Neural cell (in vitro differentiated cells): ENCODE results near the gene EPHA1. TPM values are rescaled to one million over a fixed set of nuclear protein-coding genes. Genes with fewer than 3 reads are reported as not detected.
"Not testable (repeated sequence)": the region's sequence is repeated elsewhere in the genome, so short reads cannot be mapped to it uniquely, and the experiment has no call there.

ENCODE experiments used
- H2AFZ ChIP-seq: fragments of 200-600, 300-800 bp; sonication (generic), shearing (Covaris generic); 2 replicates; pipeline ENCODE4 v1.6.0; 2014; ENCODE audit warnings: low read depth, mild to moderate bottlenecking, antibody characterized with exemption, low read length, moderate library complexity
- H3F3A ChIP-seq: fragments of 200-600 bp; shearing (Covaris generic); 2 replicates; pipeline ENCODE4 v1.6.1; 2016; ENCODE audit warnings: mild to moderate bottlenecking, moderate library complexity, mixed read lengths, antibody characterized with exemption, low read length; ENCODE audit not compliant: insufficient read depth, poor library complexity, severe bottlenecking
- H3K27ac ChIP-seq: fragments of 200-600, 300-800 bp; sonication (generic), shearing (Covaris generic); 2 replicates; pipeline ENCODE4 v1.5.1; 2014; ENCODE audit warnings: mild to moderate bottlenecking, low read length, moderate library complexity
- H3K27me3 ChIP-seq: fragments of 300-800, 200-600 bp; sonication (generic), shearing (Covaris generic); 2 replicates; pipeline ENCODE4 v1.6.0; 2014; ENCODE audit warnings: mild to moderate bottlenecking, low read depth, low read length, moderate library complexity; ENCODE audit not compliant: insufficient read depth
- H3K36me3 ChIP-seq: fragments of 300-800, 200-600 bp; sonication (generic), shearing (Covaris generic); 2 replicates; pipeline ENCODE4 v1.5.1; 2014; ENCODE audit warnings: mild to moderate bottlenecking, antibody characterized with exemption, low read length, moderate library complexity; ENCODE audit not compliant: insufficient read depth
- H3K4me2 ChIP-seq: fragments of 300-800, 200-600 bp; sonication (generic), shearing (Covaris generic); 2 replicates; pipeline ENCODE4 v1.6.0; 2014; ENCODE audit warnings: mild to moderate bottlenecking, low read length
- H3K4me3 ChIP-seq: fragments of 300-800, 200-600 bp; sonication (generic), shearing (Covaris generic); 2 replicates; pipeline ENCODE4 v1.5.1; 2014; ENCODE audit warnings: mild to moderate bottlenecking, low read length, moderate library complexity
- H3K79me2 ChIP-seq: fragments of 200-600 bp; shearing (Covaris generic); replicated peaks from 2 replicates; pipeline ENCODE4 v1.6.0; 2014; ENCODE audit warnings: mild to moderate bottlenecking, low read length, moderate library complexity; ENCODE audit not compliant: insufficient read depth
- H3K9ac ChIP-seq: fragments of 300-800, 200-600 bp; sonication (generic), shearing (Covaris generic); 2 replicates; pipeline ENCODE4 v1.6.1; 2016; ENCODE audit warnings: mild to moderate bottlenecking, low read length, mixed read lengths
- H3K9me2 ChIP-seq: fragments of 200-600 bp; shearing (Covaris generic); 2 replicates; pipeline ENCODE4 v1.6.1; 2016; ENCODE audit warnings: mild to moderate bottlenecking, low read length, mixed read lengths; ENCODE audit not compliant: insufficient read depth
- H3K9me3 ChIP-seq: fragments of 200-600, 300-800 bp; sonication (generic), shearing (Covaris generic); 2 replicates; pipeline ENCODE4 v1.6.1; 2016; ENCODE audit warnings: mild to moderate bottlenecking, mixed run types, low read length, moderate library complexity, mixed read lengths
- H4K20me1 ChIP-seq: fragments of 200-600 bp; shearing (Covaris generic); 2 replicates; pipeline ENCODE4 v1.6.1; 2016; ENCODE audit warnings: mild to moderate bottlenecking, mixed run types; ENCODE audit not compliant: insufficient read depth
- EP300 ChIP-seq: fragments of 450-650 bp; conservative IDR thresholded peaks from 2 replicates; pipeline ENCODE4 v1.6.1; 2014; ENCODE audit warnings: antibody characterized with exemption, mild to moderate bottlenecking, moderate library complexity; ENCODE audit not compliant: poor library complexity, severe bottlenecking
- EZH2 ChIP-seq: fragments of 200-600, 300-800 bp; shearing (Covaris generic), sonication (generic); IDR thresholded peaks from 2 replicates; pipeline ENCODE4 v1.6.1; 2014; ENCODE audit warnings: antibody characterized with exemption, low read length, borderline replicate concordance, mild to moderate bottlenecking; ENCODE audit not compliant: insufficient read depth, poor library complexity, severe bottlenecking
- MXI1 ChIP-seq: fragments of 450-650 bp; conservative IDR thresholded peaks from 2 replicates; pipeline ENCODE4 v1.6.1; 2014; ENCODE audit warnings: antibody characterized with exemption, mild to moderate bottlenecking; ENCODE audit not compliant: poor library complexity, severe bottlenecking
- POLR2AphosphoS5 ChIP-seq: IDR thresholded peaks from 2 replicates; pipeline ENCODE4 v1.6.1; 2012
- RAD21 ChIP-seq: fragments of 450-650 bp; conservative IDR thresholded peaks from 2 replicates; pipeline ENCODE4 v1.6.1; 2014; ENCODE audit warnings: antibody characterized with exemption, mild to moderate bottlenecking, moderate library complexity
- SMC3 ChIP-seq: fragments of 450-650 bp; conservative IDR thresholded peaks from 2 replicates; pipeline ENCODE4 v1.6.1; 2014; ENCODE audit warnings: antibody characterized with exemption, mild to moderate bottlenecking, moderate library complexity; ENCODE audit not compliant: poor library complexity
- TAF1 ChIP-seq: IDR thresholded peaks from 2 replicates; pipeline ENCODE4 v1.6.1; 2012; ENCODE audit warnings: low read depth
- polyA plus RNA-seq: library from polyadenylated mRNA; depleted of rRNA; stranded (reverse); fragments of >200 nt; gene quantifications from 2 replicates; pipeline ENCODE4 v1.2.3, GENCODE V29; 2014
- TF ChIP-seq, protein P1 (sequence below): IDR thresholded peaks from 2 replicates; pipeline ENCODE4 v1.6.1; 2012; ENCODE audit warnings: borderline replicate concordance
- TF ChIP-seq, protein P2 (sequence below): fragments of 450-650 bp; IDR thresholded peaks from 2 replicates; pipeline ENCODE4 v1.5.1; 2014; ENCODE audit warnings: antibody characterized with exemption, mild to moderate bottlenecking, moderate library complexity; ENCODE audit not compliant: poor library complexity, severe bottlenecking

EPHA1 gene
- polyA plus RNA-seq, 1 donor from 2014 or later = not detected

DNA sequence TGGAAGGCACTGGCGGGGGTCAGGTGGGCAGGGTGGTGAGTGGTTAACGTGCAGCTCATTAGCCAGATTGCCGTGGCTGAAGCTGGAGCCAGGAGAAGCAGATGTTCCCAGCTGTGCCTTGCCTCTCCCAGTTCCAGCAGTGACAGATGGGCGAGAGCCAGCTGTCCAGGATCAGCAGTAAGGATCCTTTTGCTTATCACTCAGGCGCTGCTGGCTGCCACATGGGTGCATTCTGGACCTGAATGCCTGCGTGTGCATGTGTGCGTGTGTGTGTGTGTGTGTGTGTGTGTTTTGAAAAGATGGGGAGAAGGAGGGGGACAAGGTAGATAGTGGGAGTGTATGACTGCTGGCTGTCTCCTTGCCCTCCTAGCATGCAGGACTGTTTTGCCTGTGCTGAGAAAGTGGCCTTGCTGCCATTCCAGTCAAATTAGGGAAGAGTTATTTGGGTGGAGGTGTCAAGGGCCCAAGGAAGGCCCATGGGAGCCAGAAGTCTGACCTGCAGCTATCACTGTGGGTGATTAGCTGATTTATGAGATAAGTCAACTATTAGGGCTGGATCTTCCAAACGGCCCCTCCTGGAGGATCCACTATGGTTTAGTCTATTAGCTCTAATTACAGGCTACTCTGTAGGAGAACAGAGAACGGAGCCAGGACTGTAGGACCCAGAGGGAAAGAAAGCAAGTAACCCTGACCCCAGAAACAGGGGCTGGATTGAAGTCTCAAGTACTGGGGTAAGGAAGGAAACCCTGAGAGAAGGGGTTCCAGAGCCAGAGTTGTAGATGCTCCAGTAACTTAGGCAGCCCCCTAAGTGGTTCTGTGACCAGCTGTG is 3.3 kb downstream of the EPHA1 start:
- TF ChIP-seq POLR2AphosphoS5 = no peak
- no peak for TF ChIP-seq MXI1
- no peak for TF ChIP-seq TAF1
- TF ChIP-seq SMC3 = no peak
- TF ChIP-seq, protein P1, sequence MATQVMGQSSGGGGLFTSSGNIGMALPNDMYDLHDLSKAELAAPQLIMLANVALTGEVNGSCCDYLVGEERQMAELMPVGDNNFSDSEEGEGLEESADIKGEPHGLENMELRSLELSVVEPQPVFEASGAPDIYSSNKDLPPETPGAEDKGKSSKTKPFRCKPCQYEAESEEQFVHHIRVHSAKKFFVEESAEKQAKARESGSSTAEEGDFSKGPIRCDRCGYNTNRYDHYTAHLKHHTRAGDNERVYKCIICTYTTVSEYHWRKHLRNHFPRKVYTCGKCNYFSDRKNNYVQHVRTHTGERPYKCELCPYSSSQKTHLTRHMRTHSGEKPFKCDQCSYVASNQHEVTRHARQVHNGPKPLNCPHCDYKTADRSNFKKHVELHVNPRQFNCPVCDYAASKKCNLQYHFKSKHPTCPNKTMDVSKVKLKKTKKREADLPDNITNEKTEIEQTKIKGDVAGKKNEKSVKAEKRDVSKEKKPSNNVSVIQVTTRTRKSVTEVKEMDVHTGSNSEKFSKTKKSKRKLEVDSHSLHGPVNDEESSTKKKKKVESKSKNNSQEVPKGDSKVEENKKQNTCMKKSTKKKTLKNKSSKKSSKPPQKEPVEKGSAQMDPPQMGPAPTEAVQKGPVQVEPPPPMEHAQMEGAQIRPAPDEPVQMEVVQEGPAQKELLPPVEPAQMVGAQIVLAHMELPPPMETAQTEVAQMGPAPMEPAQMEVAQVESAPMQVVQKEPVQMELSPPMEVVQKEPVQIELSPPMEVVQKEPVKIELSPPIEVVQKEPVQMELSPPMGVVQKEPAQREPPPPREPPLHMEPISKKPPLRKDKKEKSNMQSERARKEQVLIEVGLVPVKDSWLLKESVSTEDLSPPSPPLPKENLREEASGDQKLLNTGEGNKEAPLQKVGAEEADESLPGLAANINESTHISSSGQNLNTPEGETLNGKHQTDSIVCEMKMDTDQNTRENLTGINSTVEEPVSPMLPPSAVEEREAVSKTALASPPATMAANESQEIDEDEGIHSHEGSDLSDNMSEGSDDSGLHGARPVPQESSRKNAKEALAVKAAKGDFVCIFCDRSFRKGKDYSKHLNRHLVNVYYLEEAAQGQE = no peak
- no peak for TF ChIP-seq RAD21
- no peak for TF ChIP-seq EZH2
- TF ChIP-seq, protein P2, sequence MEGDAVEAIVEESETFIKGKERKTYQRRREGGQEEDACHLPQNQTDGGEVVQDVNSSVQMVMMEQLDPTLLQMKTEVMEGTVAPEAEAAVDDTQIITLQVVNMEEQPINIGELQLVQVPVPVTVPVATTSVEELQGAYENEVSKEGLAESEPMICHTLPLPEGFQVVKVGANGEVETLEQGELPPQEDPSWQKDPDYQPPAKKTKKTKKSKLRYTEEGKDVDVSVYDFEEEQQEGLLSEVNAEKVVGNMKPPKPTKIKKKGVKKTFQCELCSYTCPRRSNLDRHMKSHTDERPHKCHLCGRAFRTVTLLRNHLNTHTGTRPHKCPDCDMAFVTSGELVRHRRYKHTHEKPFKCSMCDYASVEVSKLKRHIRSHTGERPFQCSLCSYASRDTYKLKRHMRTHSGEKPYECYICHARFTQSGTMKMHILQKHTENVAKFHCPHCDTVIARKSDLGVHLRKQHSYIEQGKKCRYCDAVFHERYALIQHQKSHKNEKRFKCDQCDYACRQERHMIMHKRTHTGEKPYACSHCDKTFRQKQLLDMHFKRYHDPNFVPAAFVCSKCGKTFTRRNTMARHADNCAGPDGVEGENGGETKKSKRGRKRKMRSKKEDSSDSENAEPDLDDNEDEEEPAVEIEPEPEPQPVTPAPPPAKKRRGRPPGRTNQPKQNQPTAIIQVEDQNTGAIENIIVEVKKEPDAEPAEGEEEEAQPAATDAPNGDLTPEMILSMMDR = no peak
- TF ChIP-seq EP300 = no peak

DNA sequence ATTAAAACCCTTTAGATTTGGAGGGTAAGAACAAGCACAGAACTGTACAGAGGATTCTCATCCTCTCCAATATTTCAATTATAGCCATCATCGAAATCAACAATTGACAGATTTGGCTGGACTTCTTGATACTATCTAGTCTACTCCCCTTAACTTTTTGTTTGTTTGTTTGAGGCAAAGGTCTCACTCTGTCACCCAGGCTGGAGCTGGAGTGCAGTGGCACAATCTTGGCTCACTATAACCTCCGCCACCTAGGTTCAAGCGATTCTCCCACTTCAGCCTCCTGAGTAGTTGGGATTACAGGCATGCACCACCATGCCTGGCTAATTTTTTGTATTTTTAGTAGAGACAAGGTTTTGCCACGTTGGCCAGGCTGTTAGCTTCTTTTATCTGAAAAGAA is 6.4 kb downstream of the EPHA1 start:
- H3F3A ChIP-seq, H3K9me2 ChIP-seq, H3K9ac ChIP-seq, H3K27me3 ChIP-seq, H3K79me2 ChIP-seq, H3K27ac ChIP-seq, H3K36me3 ChIP-seq, H2AFZ ChIP-seq, H3K9me3 ChIP-seq, H3K4me2 ChIP-seq, H4K20me1 ChIP-seq, H3K4me3 ChIP-seq: not testable (repeated sequence)

More for the DNA sequence above, 3.3 kb downstream of the EPHA1 start:
- H3F3A ChIP-seq = no peaks in the 10 kb centered on the region
- no peak overlapping the region for H3K4me3 ChIP-seq
- no peak overlapping the region for H2AFZ ChIP-seq
- H3K9me2 ChIP-seq = no peaks in the 10 kb centered on the region
- no peaks in the 10 kb centered on the region for H3K79me2 ChIP-seq
- no peak overlapping the region for H3K9ac ChIP-seq
- H3K4me2 ChIP-seq = no peak overlapping the region
- H3K27ac ChIP-seq = no peak overlapping the region
- H3K9me3 ChIP-seq = no peaks in the 10 kb centered on the region
- peaks cover 8% of the 10 kb centered on the region for H3K27me3 ChIP-seq
- no peaks in the 10 kb centered on the region for H3K36me3 ChIP-seq
- H4K20me1 ChIP-seq = no peaks in the 10 kb centered on the region
